HepG2 (cell line): ENCODE measurements around the gene UBE2C. TPM values are rescaled to one million over a fixed set of nuclear protein-coding genes. Genes with fewer than 3 reads are reported as not detected.

Source experiments
- ATAC-seq: fragments of 200-7000 bp; cut with Tn5 transposase; 3 replicates; pipeline ENCODE4 v1.9.1; 2020; ENCODE audit warnings: mild to moderate bottlenecking, moderate library complexity
- BruUV-seq: library from RNA; stranded (reverse); fragments of 400-500 nt; replicated peaks from 2 replicates; lab custom pipeline; 2021; lab: Mats Ljungman, UMichigan
- CTCF ChIA-PET: fragments of 300-600 bp; formaldehyde crosslinking; extraction: SDS; loops from one replicate; lab custom pipeline; 2021; ENCODE audit warnings: low total read pairs, inconsistent platforms, low intra/inter-chr PET ratio; lab: Yijun Ruan, JAX
- POLR2A ChIA-PET: fragments of 350-600 bp; sonication (Branson Sonifier 250); formaldehyde crosslinking; loops from one replicate; lab custom pipeline; 2020; ENCODE audit warnings: antibody characterized with exemption, inconsistent platforms; lab: Yijun Ruan, JAX
- DNase-seq: peaks from one replicate; pipeline ENCODE4 v3.0.0-alpha.2; 2015; ENCODE audit warnings: low spot score
- FAIRE-seq: peaks from 3 replicates; lab custom pipeline; 2011; peaks lifted over from hg19 to GRCh38; lab: Jason Lieb, UNC
- H2AFZ ChIP-seq: one replicate; pipeline ENCODE4 v1.6.1; 2011; ENCODE audit warnings: low read length, inconsistent platforms
- H3K27ac ChIP-seq: fragments of 300-600 bp; 3 replicates; pipeline ENCODE4 v1.8.0; 2011; ENCODE audit warnings: mixed run types, mild to moderate bottlenecking, mixed read lengths, low read length, inconsistent platforms; ENCODE audit not compliant: insufficient read depth; ENCODE audit errors: extremely low read length
- H3K27me3 ChIP-seq, 2 experiments: fragments of 200-600 bp in 1 of 2; 2 replicates in 1 of 2; 3 replicates in 1 of 2; pipeline versions ENCODE4 v1.6.0 to v1.8.0; 2011; ENCODE audit warnings: low read length in 2 of 2, mild to moderate bottlenecking in 2 of 2, moderate library complexity in 2 of 2, inconsistent platforms in 1 of 2; ENCODE audit not compliant: insufficient read depth in 2 of 2, control insufficient read depth in 1 of 2
- H3K36me3 ChIP-seq, 2 experiments: fragments of 200-600 bp in 1 of 2; replicated peaks in 1 of 2; 2 replicates in 1 of 2; 3 replicates in 1 of 2; pipeline versions ENCODE4 v1.5.1 to v1.8.0; 2011; ENCODE audit warnings: low read length in 2 of 2, inconsistent platforms in 1 of 2; ENCODE audit not compliant: insufficient read depth in 2 of 2, control insufficient read depth in 1 of 2
- H3K4me1 ChIP-seq: 2 replicates; pipeline ENCODE4 v1.5.1; 2012; ENCODE audit warnings: low read length, inconsistent platforms; ENCODE audit not compliant: insufficient read depth
- H3K4me2 ChIP-seq: 2 replicates; pipeline ENCODE4 v1.6.0; 2011; ENCODE audit warnings: low read depth, low read length, inconsistent platforms
- H3K4me3 ChIP-seq, 3 experiments: fragments of 200-600 bp in 1 of 3; sonication (generic), shearing (Covaris generic) in 1 of 3; replicated peaks in 1 of 3; 2 replicates each; pipeline ENCODE4 v1.5.1; 2011 to 2016; ENCODE audit warnings: low read length in 3 of 3, inconsistent platforms in 2 of 3, low read depth in 2 of 3, mild to moderate bottlenecking in 2 of 3, control low read depth in 1 of 3, mixed read lengths in 1 of 3; ENCODE audit not compliant: insufficient read depth in 1 of 3
- H3K79me2 ChIP-seq: one replicate; pipeline ENCODE4 v1.6.1; 2011; ENCODE audit warnings: low read length, inconsistent platforms; ENCODE audit not compliant: insufficient read depth
- H3K9ac ChIP-seq: 2 replicates; pipeline ENCODE4 v1.6.0; 2011; ENCODE audit warnings: mild to moderate bottlenecking, low read depth, low read length, inconsistent platforms; ENCODE audit not compliant: insufficient read depth
- H3K9me3 ChIP-seq: 2 replicates; pipeline ENCODE4 v1.5.1; 2012; ENCODE audit warnings: mild to moderate bottlenecking, low read length
- H4K20me1 ChIP-seq: 2 replicates; pipeline ENCODE4 v1.6.0; 2011; ENCODE audit warnings: inconsistent platforms, mild to moderate bottlenecking, low read length, moderate library complexity; ENCODE audit not compliant: insufficient read depth
- ATF6 ChIP-seq: sonication (generic); formaldehyde crosslinking; conservative IDR thresholded peaks from 2 replicates; pipeline ENCODE4 v1.4.0; 2020; ENCODE audit warnings: missing genetic modification reagents
- DBP ChIP-seq: sonication (generic); formaldehyde crosslinking; IDR thresholded peaks from 2 replicates; pipeline ENCODE4 v1.4.0; 2020; ENCODE audit warnings: missing genetic modification reagents; ENCODE audit errors: not compliant biosample characterization
- MAF1 ChIP-seq: sonication (generic); formaldehyde crosslinking; IDR thresholded peaks from 2 replicates; pipeline ENCODE4 v1.5.0; 2020; ENCODE audit warnings: missing genetic modification reagents, borderline replicate concordance
- MLX ChIP-seq: IDR thresholded peaks from 2 replicates; pipeline ENCODE4 v1.6.1; 2016
- NFKB2 ChIP-seq: sonication (generic); formaldehyde crosslinking; IDR thresholded peaks from 2 replicates; pipeline ENCODE4 v1.4.0; 2020; ENCODE audit warnings: missing genetic modification reagents, borderline replicate concordance
- PRDM10 ChIP-seq: sonication (generic); formaldehyde crosslinking; IDR thresholded peaks from 2 replicates; pipeline ENCODE4 v1.4.0; 2020; ENCODE audit warnings: low read depth, missing genetic modification reagents
- TAF15 ChIP-seq: fragments of 200-400 bp; formaldehyde crosslinking; IDR thresholded peaks from one replicate; pipeline ENCODE4 v1.6.1; 2018; ENCODE audit warnings: mild to moderate bottlenecking, low read depth, low read length; ENCODE audit not compliant: poor library complexity, severe bottlenecking
- ZNF343 ChIP-seq: sonication (generic); formaldehyde crosslinking; IDR thresholded peaks from 2 replicates; pipeline ENCODE4 v1.4.0; 2020; ENCODE audit warnings: mild to moderate bottlenecking, missing genetic modification reagents
- ZNF501 ChIP-seq: sonication (generic); formaldehyde crosslinking; IDR thresholded peaks from 2 replicates; pipeline ENCODE4 v1.5.1; 2020; ENCODE audit warnings: mild to moderate bottlenecking, moderate library complexity, missing genetic modification reagents
- ZNF530 ChIP-seq: sonication (generic); formaldehyde crosslinking; IDR thresholded peaks from 2 replicates; pipeline ENCODE4 v1.5.0; 2020; ENCODE audit warnings: low read depth, mild to moderate bottlenecking, missing genetic modification reagents
- WGBS: methylation state at CpG from one replicate; pipeline ENCODE4 v1.1.6; 2017; ENCODE audit warnings: low lambda C conversion rate; 5-methylcytosine and 5-hydroxymethylcytosine counted together
- in situ Hi-C: cut with HindIII; loops from 2 replicates; pipeline ENCODE4 v1.10.0; 2017; ENCODE audit warnings: low pct_unique_long_range_greater_than_20kb; ENCODE audit not compliant: extremely low pct_ligation_motif_present
- intact Hi-C: fragments of 100-400 bp; cut with micrococcal nuclease; formaldehyde crosslinking; loops from one replicate; pipeline ENCODE4 v1.10.0; 2022; ENCODE audit not compliant: unreplicated experiment
- polyA plus RNA-seq, 8 experiments: library from polyadenylated mRNA; depleted of rRNA in 3 of 8; stranded (reverse) in 7 of 8; unstranded in 1 of 8; fragments of >200 nt; fragmentation: Illumina TruSeq in 4 of 8; extraction: Trizol in 4 of 8; gene quantifications; 2 replicates each; pipeline versions ENCODE4 v1.2.1 to v1.2.3, GENCODE V29; 2011 to 2016; ENCODE audit warnings: low read depth in 4 of 8, missing spikeins in 1 of 8, mixed read lengths in 1 of 8; ENCODE audit not compliant: insufficient read depth in 1 of 8
- total RNA-seq, 5 experiments: library from RNA; depleted of rRNA; stranded (reverse); fragments of >200 nt; fragmentation: Illumina TruSeq; extraction: Trizol; gene quantifications; 2 replicates each; pipeline ENCODE4 v1.2.3, GENCODE V29; 2016; ENCODE audit warnings: low read depth in 1 of 5

Gene UBE2C
- total and polyA plus RNA-seq, 2 of the 13 experiments (the other 11 are each of a cell fraction or from before 2014, with no cell fraction given): 100 to 123 TPM

- TF ChIP-seq ZNF343 (CRISPR knock-in tag): no peak
- TF ChIP-seq ATF6 (CRISPR knock-in tag): no peak
- no peak for TF ChIP-seq DBP (CRISPR knock-in tag)
- TF ChIP-seq MLX (CRISPR knock-in tag): no peak
- no peak for TF ChIP-seq TAF15
- no peak for TF ChIP-seq ZNF530 (CRISPR knock-in tag)
- no peak for TF ChIP-seq NFKB2
- no peak for TF ChIP-seq ZNF501 (CRISPR knock-in tag)
- no peak for TF ChIP-seq MAF1 (CRISPR knock-in tag)
Measured at GRCh38 chr20:45782890-45783289, 29.6 kb upstream of the UBE2C start (continued).

- no peak for TF ChIP-seq PRDM10 (CRISPR knock-in tag)
- TF ChIP-seq, all 625 proteins: peak for 0
- CTCF ChIA-PET: no interaction called here
- POLR2A ChIA-PET: interaction anchor here (1.2 kb wide), 1 partner anchor 8 kb away, joined by 4 read pairs; the partner anchor contains the start of genes DNTTIP1 and WFDC3
- Histone ChIP-seq H3K27ac (no peak overlapping the region), H3K4me1 (peaks cover 13% of the 10 kb centered on the region), H3K4me3 (no peak overlapping the region), H2AFZ (no peak overlapping the region), H3K36me3 (no peaks in the 10 kb centered on the region), H3K27me3 (peaks cover 0 to 23% of the 10 kb centered on the region in 2 experiments; a peak in 3 of 5 replicates), H3K79me2 (no peaks in the 10 kb centered on the region), H3K9me3 (no peaks in the 10 kb centered on the region), H4K20me1 (no peaks in the 10 kb centered on the region), H3K9ac (no peak overlapping the region), H3K4me2 (no peak overlapping the region)
- intact Hi-C loops: no loop called here
- 11% methylated on average over 6 of the region's 6 CpGs for WGBS
- FAIRE-seq (no peak), ATAC-seq (peak; percentile 36; the same call in 2 of the 3 replicates), DNase-seq (no peak)
- in situ Hi-C loops: loop anchor here (25.0 kb wide), 1 partner anchor 579 kb away; no protein-coding TSS in a partner anchor
- no TSS peak for BruUV-seq
Measured at GRCh38 chr20:45783656-45784294, 28.7 kb upstream of the UBE2C start.
